Keratinocyte (primary cell): Measurements from ENCODE around the gene OR11G2. TPM values are rescaled to one million over a fixed set of nuclear protein-coding genes. Genes with fewer than 3 reads are reported as not detected.

ENCODE experiments used
- DNase-seq: peaks from one replicate; pipeline ENCODE4 v3.0.0-alpha.2; 2011; ENCODE audit warnings: low read depth, missing footprints, low spot score
- FAIRE-seq: peaks from 2 replicates; lab custom pipeline; 2011; peaks lifted over from hg19 to GRCh38; lab: Jason Lieb, UNC
- H2AFZ ChIP-seq: 2 replicates; pipeline ENCODE4 v1.6.0; 2012; ENCODE audit warnings: low read length, control low read depth, inconsistent platforms; ENCODE audit not compliant: control insufficient read depth
- H3K27ac ChIP-seq: 2 replicates; pipeline ENCODE4 v1.5.1; 2011; ENCODE audit warnings: low read length; ENCODE audit not compliant: control insufficient read depth, insufficient read depth
- H3K27me3 ChIP-seq: 3 replicates; pipeline ENCODE4 v1.6.0; 2011; ENCODE audit warnings: low read length; ENCODE audit not compliant: control insufficient read depth, insufficient read depth; ENCODE audit errors: extremely low read depth
- H3K36me3 ChIP-seq, 2 experiments: 2 replicates in 1 of 2; 3 replicates in 1 of 2; pipeline ENCODE4 v1.5.1; 2011; ENCODE audit warnings: low read length in 2 of 2, mild to moderate bottlenecking in 1 of 2; ENCODE audit not compliant: control insufficient read depth in 2 of 2, insufficient read depth in 2 of 2; ENCODE audit errors: extremely low read depth in 1 of 2
- H3K4me1 ChIP-seq: 3 replicates; pipeline ENCODE4 v1.5.1; 2011; ENCODE audit warnings: low read length; ENCODE audit not compliant: control insufficient read depth, insufficient read depth; ENCODE audit errors: extremely low read depth
- H3K4me2 ChIP-seq: 3 replicates; pipeline ENCODE4 v1.6.0; 2011; ENCODE audit warnings: low read depth, low read length; ENCODE audit not compliant: control insufficient read depth, insufficient read depth; ENCODE audit errors: extremely low read depth
- H3K4me3 ChIP-seq, 3 experiments: fragments of 200-600 bp in 1 of 3; sonication (generic) in 1 of 3; 2 replicates in 2 of 3; 3 replicates in 1 of 3; pipeline ENCODE4 v1.5.1; 2011 to 2016; ENCODE audit warnings: low read length in 3 of 3, mild to moderate bottlenecking in 3 of 3, control low read depth in 2 of 3, inconsistent platforms in 1 of 3, low read depth in 1 of 3, mixed read lengths in 1 of 3, mixed run types in 1 of 3, moderate library complexity in 1 of 3; ENCODE audit not compliant: control insufficient read depth in 2 of 3, insufficient read depth in 2 of 3; ENCODE audit errors: extremely low read depth in 1 of 3
- H3K79me2 ChIP-seq: 2 replicates; pipeline ENCODE4 v1.6.0; 2012; ENCODE audit warnings: low read length; ENCODE audit not compliant: control insufficient read depth, insufficient read depth
- H3K9ac ChIP-seq: 3 replicates; pipeline ENCODE4 v1.6.0; 2011; ENCODE audit warnings: low read length; ENCODE audit not compliant: control insufficient read depth, insufficient read depth; ENCODE audit errors: extremely low read depth
- H3K9me1 ChIP-seq: 3 replicates; pipeline ENCODE4 v1.6.0; 2011; ENCODE audit warnings: low read length; ENCODE audit not compliant: control insufficient read depth, insufficient read depth; ENCODE audit errors: extremely low read depth
- H3K9me3 ChIP-seq: 2 replicates; pipeline ENCODE4 v1.5.1; 2012; ENCODE audit warnings: low read depth, low read length; ENCODE audit not compliant: control insufficient read depth
- H4K20me1 ChIP-seq: 3 replicates; pipeline ENCODE4 v1.6.0; 2011; ENCODE audit warnings: low read length; ENCODE audit not compliant: control insufficient read depth, insufficient read depth; ENCODE audit errors: extremely low read depth
- EZH2 ChIP-seq: IDR thresholded peaks from one replicate; pipeline ENCODE4 v1.6.1; 2012; ENCODE audit warnings: inconsistent platforms, mild to moderate bottlenecking, low read length, moderate library complexity
- dilution Hi-C: fragments of 300-500 bp; cut with MboI; formaldehyde crosslinking; loops from one replicate; pipeline ENCODE4 v1.7.0; 2020; ENCODE audit warnings: low sequenced_read_pairs; ENCODE audit not compliant: extremely low pct_ligation_motif_present
- polyA plus RNA-seq, 5 experiments: library from polyadenylated mRNA; depleted of rRNA in 3 of 5; stranded (reverse) in 3 of 5; stranded (forward) in 1 of 5; unstranded in 1 of 5; fragments of >200 nt; gene quantifications; 1 replicate in 1 of 5; 2 replicates in 3 of 5; 3 replicates in 1 of 5; pipeline versions ENCODE4 v1.2.1 to v1.2.3, GENCODE V29; 2011 to 2012; ENCODE audit warnings: missing spikeins in 2 of 5, low read depth in 1 of 5, low replicate concordance in 1 of 5
- TF ChIP-seq, protein P1 (sequence below), 3 experiments: IDR thresholded peaks in 1 of 3; conservative IDR thresholded peaks in 1 of 3; optimal IDR thresholded peaks in 1 of 3; 2 replicates in 2 of 3; 3 replicates in 1 of 3; pipeline versions ENCODE3 to v1.5.1; 2011; ENCODE audit warnings: low read length in 3 of 3, mild to moderate bottlenecking in 3 of 3, moderate library complexity in 2 of 3, control low read depth in 1 of 3, inconsistent platforms in 1 of 3; ENCODE audit not compliant: insufficient read depth in 2 of 3; ENCODE audit errors: extremely low read depth in 1 of 3

The OR11G2 gene
- polyA plus RNA-seq, 1 donor (not counting 4 experiments of a cell fraction or from before 2014, with no cell fraction given): not detected

DNA sequence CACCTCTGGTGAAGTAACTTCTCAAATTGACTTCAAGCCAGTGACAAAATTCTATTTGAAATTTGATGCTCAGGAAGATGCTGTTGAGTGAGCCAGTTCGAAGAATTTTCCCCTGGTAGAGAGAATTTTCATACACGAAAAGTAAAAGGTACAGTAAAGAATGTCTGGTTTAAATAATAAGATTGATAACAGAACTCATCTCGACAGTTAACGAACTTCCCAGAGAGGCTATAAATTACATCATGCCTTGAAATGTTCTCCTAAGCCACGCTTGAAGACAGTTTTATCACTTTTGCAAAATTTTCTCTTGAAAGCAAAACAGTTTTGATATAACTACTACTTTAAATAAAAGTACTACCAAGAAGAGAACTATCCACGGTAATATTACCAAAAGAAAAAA is 14.4 kb upstream of the OR11G2 start:
- Histone ChIP-seq H3K9me1 (no peaks in the 10 kb centered on the region), H3K9me3 (no peaks in the 10 kb centered on the region), H3K36me3 (no peaks in the 10 kb centered on the region), H3K27me3 (no peaks in the 10 kb centered on the region), H3K4me1 (no peaks in the 10 kb centered on the region), H3K27ac (no peak overlapping the region), H2AFZ (no peak overlapping the region), H3K79me2 (no peaks in the 10 kb centered on the region), H3K4me3 (no peak overlapping the region), H3K4me2 (no peak overlapping the region), H3K9ac (no peak overlapping the region), H4K20me1 (no peaks in the 10 kb centered on the region)
- DNase-seq (no peak), FAIRE-seq (no peak)
- dilution Hi-C loops: no loop called here
- no peak for TF ChIP-seq EZH2
- TF ChIP-seq, protein P1, sequence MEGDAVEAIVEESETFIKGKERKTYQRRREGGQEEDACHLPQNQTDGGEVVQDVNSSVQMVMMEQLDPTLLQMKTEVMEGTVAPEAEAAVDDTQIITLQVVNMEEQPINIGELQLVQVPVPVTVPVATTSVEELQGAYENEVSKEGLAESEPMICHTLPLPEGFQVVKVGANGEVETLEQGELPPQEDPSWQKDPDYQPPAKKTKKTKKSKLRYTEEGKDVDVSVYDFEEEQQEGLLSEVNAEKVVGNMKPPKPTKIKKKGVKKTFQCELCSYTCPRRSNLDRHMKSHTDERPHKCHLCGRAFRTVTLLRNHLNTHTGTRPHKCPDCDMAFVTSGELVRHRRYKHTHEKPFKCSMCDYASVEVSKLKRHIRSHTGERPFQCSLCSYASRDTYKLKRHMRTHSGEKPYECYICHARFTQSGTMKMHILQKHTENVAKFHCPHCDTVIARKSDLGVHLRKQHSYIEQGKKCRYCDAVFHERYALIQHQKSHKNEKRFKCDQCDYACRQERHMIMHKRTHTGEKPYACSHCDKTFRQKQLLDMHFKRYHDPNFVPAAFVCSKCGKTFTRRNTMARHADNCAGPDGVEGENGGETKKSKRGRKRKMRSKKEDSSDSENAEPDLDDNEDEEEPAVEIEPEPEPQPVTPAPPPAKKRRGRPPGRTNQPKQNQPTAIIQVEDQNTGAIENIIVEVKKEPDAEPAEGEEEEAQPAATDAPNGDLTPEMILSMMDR (optimal IDR thresholded peaks at IDR 0.05 in 1 of 3, IDR thresholded peaks at IDR 0.05 in 1 of 3, conservative IDR thresholded peaks at IDR 0.05 in 1 of 3; ENCODE audit: extremely low read depth in 1 of 3, insufficient read depth in 2 of 3, low read length in 3 of 3): no peak

DNA sequence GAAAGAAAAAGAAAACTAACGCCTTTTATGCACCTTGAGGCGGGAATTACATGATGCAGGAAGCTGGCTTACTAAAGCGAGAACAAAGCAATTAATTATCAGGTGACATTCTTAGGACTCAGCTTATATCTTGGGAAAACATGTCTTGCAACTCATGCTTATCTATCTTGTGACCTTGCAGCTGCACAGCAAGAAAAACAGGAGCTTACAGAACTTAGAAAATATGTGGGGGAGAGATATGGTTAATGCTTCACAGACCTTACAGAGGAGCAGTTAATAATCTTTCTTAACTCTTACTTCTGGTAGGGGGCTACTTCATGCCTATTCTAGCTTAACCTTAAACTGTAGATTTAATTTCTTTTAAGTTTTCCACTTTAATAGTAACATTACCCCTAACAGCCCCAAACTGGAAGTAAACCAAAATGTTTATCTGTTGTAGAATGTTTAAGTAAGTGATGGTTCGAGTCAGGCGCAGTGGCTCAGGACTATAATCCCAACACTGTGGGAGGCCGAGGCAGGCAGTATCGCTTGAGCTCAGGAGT is 13.2 kb upstream of the OR11G2 start:
- no peak for TF ChIP-seq EZH2
- TF ChIP-seq, protein P1 (optimal IDR thresholded peaks at IDR 0.05 in 1 of 3, IDR thresholded peaks at IDR 0.05 in 1 of 3, conservative IDR thresholded peaks at IDR 0.05 in 1 of 3; ENCODE audit: extremely low read depth in 1 of 3, insufficient read depth in 2 of 3, low read length in 3 of 3): no peak
- Histone ChIP-seq H3K4me1 (no peaks in the 10 kb centered on the region), H3K27me3 (no peaks in the 10 kb centered on the region), H3K9me1 (no peaks in the 10 kb centered on the region), H3K4me3 (no peak overlapping the region), H3K9me3 (no peaks in the 10 kb centered on the region), H2AFZ (no peak overlapping the region), H3K4me2 (no peak overlapping the region), H3K36me3 (no peaks in the 10 kb centered on the region), H3K79me2 (no peaks in the 10 kb centered on the region), H3K27ac (no peak overlapping the region), H4K20me1 (no peaks in the 10 kb centered on the region), H3K9ac (no peak overlapping the region)
- dilution Hi-C loops: no loop called here
- FAIRE-seq (no peak), DNase-seq (no peak)
